T-cell (primary cell): ENCODE data around the gene SH3RF3. TPM values are rescaled to one million over a fixed set of nuclear protein-coding genes. Genes with fewer than 3 reads are reported as not detected.

Source experiments
- ATAC-seq, 4 experiments: fragments of 200-7000 bp in 3 of 4; fragments of 150-1000 bp in 1 of 4; cut with Tn5 transposase; replicated peaks in 1 of 4; 1 replicate in 3 of 4; 2 replicates in 1 of 4; pipeline ENCODE4 v1.10.0; 2021; ENCODE audit warnings: moderate library complexity in 3 of 4, mild to moderate bottlenecking in 2 of 4, moderate number of reproducible peaks in 1 of 4
- CTCF ChIA-PET, 2 donors: fragments of 300-600 bp; sonication (Branson Sonifier 250); formaldehyde crosslinking; loops; one replicate each; lab custom pipeline; 2022; ENCODE audit warnings: antibody characterized with exemption in 2 of 2; lab: Charles Lee
- POLR2A ChIA-PET, 2 donors: fragments of 300-600 bp; sonication (Branson Sonifier 250); formaldehyde crosslinking; loops; one replicate each; lab custom pipeline; 2022; ENCODE audit warnings: antibody characterized with exemption in 2 of 2; lab: Charles Lee
- DNase-seq, 35 experiments: peaks; one replicate each; pipeline versions ENCODE4 v3.0.0 to v3.0.0-alpha.2; 2013 to 2023
- H3K27ac ChIP-seq: one replicate; pipeline ENCODE4 v1.5.1; 2013; ENCODE audit warnings: low read length
- H3K27me3 ChIP-seq, 2 experiments: replicated peaks in 1 of 2; 1 replicate in 1 of 2; 2 replicates in 1 of 2; pipeline versions ENCODE4 v1.6.1 to v1.7.0; 2013; ENCODE audit warnings: low read length in 1 of 2, mixed read lengths in 1 of 2; ENCODE audit not compliant: control insufficient read depth in 2 of 2, insufficient read depth in 2 of 2; ENCODE audit errors: extremely low read depth in 1 of 2
- H3K36me3 ChIP-seq, 2 donors: 1 replicate in 1 of 2; 2 replicates in 1 of 2; pipeline versions ENCODE4 v1.6.1 to v1.7.0; 2013; ENCODE audit warnings: low read length in 1 of 2; ENCODE audit not compliant: control insufficient read depth in 2 of 2, insufficient read depth in 1 of 2; ENCODE audit errors: extremely low read depth in 1 of 2
- H3K4me1 ChIP-seq, 2 experiments: 1 replicate in 1 of 2; 2 replicates in 1 of 2; pipeline versions ENCODE4 v1.6.1 to v1.7.0; 2013; ENCODE audit warnings: low read length in 2 of 2, mixed read lengths in 1 of 2; ENCODE audit not compliant: insufficient read depth in 2 of 2, control insufficient read depth in 1 of 2; ENCODE audit errors: extremely low read depth in 1 of 2
- H3K4me3 ChIP-seq, 2 donors: 1 replicate in 1 of 2; 2 replicates in 1 of 2; pipeline versions ENCODE4 v1.5.1 to v1.7.0; 2013; ENCODE audit warnings: mild to moderate bottlenecking in 2 of 2, low read length in 1 of 2, moderate library complexity in 1 of 2; ENCODE audit not compliant: control insufficient read depth in 1 of 2; ENCODE audit errors: extremely low read depth in 1 of 2
- H3K9me3 ChIP-seq: 2 replicates; pipeline ENCODE4 v1.7.0; 2013
- H3K27ac Mint-ChIP-seq, 2 donors: one replicate each; pipeline ENCODE4 v1.8.0; 2020 to 2021; ENCODE audit warnings: mild to moderate bottlenecking in 2 of 2, mixed read lengths in 2 of 2
- H3K27me3 Mint-ChIP-seq, 2 donors: one replicate each; pipeline ENCODE4 v1.8.0; 2021 to 2022; ENCODE audit warnings: mixed read lengths in 2 of 2
- H3K36me3 Mint-ChIP-seq: one replicate; pipeline ENCODE4 v1.8.0; 2021; ENCODE audit warnings: mixed read lengths
- H3K4me1 Mint-ChIP-seq, 3 donors: one replicate each; pipeline ENCODE4 v1.8.0; 2020 to 2022; ENCODE audit warnings: mixed read lengths in 3 of 3, mild to moderate bottlenecking in 1 of 3
- H3K4me3 Mint-ChIP-seq, 3 donors: one replicate each; pipeline ENCODE4 v1.8.0; 2020 to 2022; ENCODE audit warnings: mild to moderate bottlenecking in 3 of 3, mixed read lengths in 3 of 3, moderate library complexity in 3 of 3
- H3K9me3 Mint-ChIP-seq, 3 donors: one replicate each; pipeline ENCODE4 v1.8.0; 2020 to 2022; ENCODE audit warnings: mixed read lengths in 3 of 3
- WGBS: methylation state at CpG from one replicate; pipeline ENCODE4 v1.1.5; 2013; ENCODE audit warnings: missing lambda C conversion rate; ENCODE audit not compliant: insufficient coverage; 5-methylcytosine and 5-hydroxymethylcytosine counted together
- total RNA-seq, 35 experiments: library from RNA in 6 of 35; stranded (reverse) in 6 of 35; fragments of 120-200 nt in 1 of 35; gene quantifications; one replicate each; pipeline versions ENCODE4 v1.2.1 to v1.2.4 and lab custom pipeline; 2013 to 2026

The SH3RF3 gene
- total RNA-seq, 5 donors from 2014 or later (not counting 1 experiment from before 2014, with no cell fraction given): 1.8 to 4.6 (median 3.6) TPM

DNA sequence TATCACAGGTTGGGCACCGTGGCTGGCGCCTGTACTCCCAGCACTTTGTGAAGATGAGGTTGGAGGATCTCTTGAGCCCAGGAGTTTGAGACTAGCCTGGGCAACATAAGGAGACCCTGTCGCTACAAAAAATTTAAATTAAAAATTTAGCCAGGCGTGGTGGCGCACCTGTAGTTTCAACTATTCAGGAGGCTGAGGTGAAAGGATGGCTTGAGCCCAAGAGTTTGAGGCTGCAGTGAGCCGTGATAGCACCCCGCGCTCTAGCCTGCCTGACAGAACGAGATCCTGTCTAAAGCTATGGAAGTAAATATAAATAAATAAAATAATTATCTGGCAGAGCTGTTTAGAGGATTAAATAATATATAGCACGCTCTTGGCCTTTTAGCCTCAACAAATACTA lies 1.4 kb upstream of the SH3RF3 start:
- Histone ChIP-seq H3K27ac (no peak overlapping the region), H3K4me1 (peaks cover 4 to 25% of the 10 kb centered on the region in 2 experiments), H3K36me3 (no peaks in the 10 kb centered on the region), H3K4me3 (peak overlapping the region; percentile 54 to 90), H3K27me3 (peaks cover 0 to 39% of the 10 kb centered on the region in 2 experiments), H3K9me3 (no peaks in the 10 kb centered on the region)
- Mint-ChIP-seq H3K4me1 (peaks cover 24 to 44% (median 36%) of the 10 kb centered on the region in 3 donors), H3K9me3 (no peaks in the 10 kb centered on the region), H3K4me3 (peak overlapping the region; percentile 74 to 90 (median 77)), H3K27me3 (peaks cover 0 to 43% of the 10 kb centered on the region in 2 donors), H3K27ac (peak overlapping the region; percentile 16 to 76), H3K36me3 (no peaks in the 10 kb centered on the region)
- no peak for DNase-seq
- ChIA-PET CTCF (interaction anchor here (0.5 to 1.7 kb wide), 3 partner anchors 24 to 383 kb away, joined by 3 to 8 read pairs (median 6); no protein-coding TSS in a partner anchor), POLR2A (no interaction called here)
- 100% methylated on average over 3 of the region's 10 CpGs for WGBS
- no peak for ATAC-seq

DNA sequence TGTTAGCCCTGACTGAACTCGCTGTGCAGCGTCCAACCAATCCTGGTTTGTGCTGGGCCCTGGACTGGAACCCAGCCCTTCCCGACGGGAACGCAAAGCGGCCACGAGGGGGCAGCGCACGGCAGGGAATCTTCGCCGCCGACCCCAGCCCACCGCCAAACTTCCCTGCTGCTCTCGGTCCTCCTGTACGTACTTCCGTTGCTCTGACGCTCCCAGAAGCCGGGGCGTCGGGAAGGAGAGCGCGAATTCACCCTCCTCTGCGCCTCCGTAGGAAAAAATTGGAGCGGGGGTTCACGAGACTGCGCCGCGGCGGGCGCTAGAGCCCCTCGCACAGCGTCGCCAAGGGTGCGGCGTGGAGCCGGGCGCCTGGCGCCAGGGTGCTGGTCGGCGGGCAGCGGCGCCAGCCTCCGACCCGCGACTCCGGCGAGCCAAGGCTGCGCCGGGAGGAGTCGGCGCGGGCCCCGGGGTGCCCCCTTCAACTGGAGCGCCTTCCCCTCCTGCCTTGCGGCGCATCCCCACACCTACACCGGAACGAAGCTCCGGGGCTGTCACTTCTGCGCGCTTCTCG lies 873 bp upstream of the SH3RF3 start:
- ATAC-seq (peak; percentile 50 to 73 (median 52)), DNase-seq (peak in 33 of 35 experiments; percentile 21 to 78 (median 55))
- peak overlapping the region; percentile 78 to 90 (median 81) for H3K4me3 Mint-ChIP-seq
- Histone ChIP-seq H3K27me3 (peaks cover 0 to 39% of the 10 kb centered on the region in 2 experiments), H3K4me3 (peak overlapping the region; percentile 54 to 90), H3K4me1 (peaks cover 4 to 25% of the 10 kb centered on the region in 2 experiments), H3K27ac (no peak overlapping the region), H3K36me3 (no peaks in the 10 kb centered on the region), H3K9me3 (no peaks in the 10 kb centered on the region)
- no peaks in the 10 kb centered on the region for H3K9me3 Mint-ChIP-seq
- ChIA-PET POLR2A (interaction anchor here in 1 of 2 donors (0.5 kb wide), 1 partner anchor 246 kb away, joined by 4 read pairs; no protein-coding TSS in a partner anchor), CTCF (interaction anchor here (1.4 to 1.7 kb wide), 3 partner anchors 108 to 382 kb away, joined by 3 to 8 read pairs (median 4); no protein-coding TSS in a partner anchor)
- WGBS: 1% methylated on average over 61 of the region's 63 CpGs
- H3K4me1 Mint-ChIP-seq: peaks cover 24 to 46% (median 36%) of the 10 kb centered on the region in 3 donors
- peak overlapping the region; percentile 16 to 76 for H3K27ac Mint-ChIP-seq
- H3K27me3 Mint-ChIP-seq: peaks cover 0 to 42% of the 10 kb centered on the region in 2 donors
- H3K36me3 Mint-ChIP-seq: no peaks in the 10 kb centered on the region

DNA sequence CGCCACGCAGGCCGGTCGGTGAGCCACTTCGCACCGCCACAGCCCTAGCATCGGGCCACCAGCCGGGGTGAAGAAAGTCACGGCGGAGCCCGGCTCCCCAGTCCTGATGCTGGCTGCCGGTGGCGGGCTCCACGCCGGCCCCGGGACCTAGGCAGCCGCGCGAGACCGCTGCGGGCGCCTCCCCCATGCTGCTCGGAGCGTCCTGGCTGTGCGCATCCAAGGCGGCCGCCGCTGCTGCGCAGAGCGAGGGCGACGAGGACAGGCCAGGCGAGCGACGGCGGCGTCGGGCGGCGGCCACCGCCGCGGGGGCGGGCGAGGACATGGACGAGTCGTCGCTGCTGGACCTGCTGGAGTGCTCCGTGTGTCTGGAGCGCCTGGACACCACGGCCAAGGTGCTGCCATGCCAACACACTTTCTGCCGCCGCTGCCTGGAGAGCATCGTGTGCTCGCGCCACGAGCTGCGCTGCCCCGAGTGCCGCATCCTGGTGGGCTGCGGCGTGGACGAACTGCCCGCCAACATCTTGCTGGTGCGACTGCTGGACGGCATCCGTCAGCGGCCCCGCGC lies 433 bp downstream of the SH3RF3 start:
- DNase-seq: peak in 22 of 35 experiments; percentile 5 to 54 (median 30)
- WGBS: 2% methylated on average over 70 of the region's 70 CpGs
- ATAC-seq: peak; percentile 58 to 66 (median 64)

DNA sequence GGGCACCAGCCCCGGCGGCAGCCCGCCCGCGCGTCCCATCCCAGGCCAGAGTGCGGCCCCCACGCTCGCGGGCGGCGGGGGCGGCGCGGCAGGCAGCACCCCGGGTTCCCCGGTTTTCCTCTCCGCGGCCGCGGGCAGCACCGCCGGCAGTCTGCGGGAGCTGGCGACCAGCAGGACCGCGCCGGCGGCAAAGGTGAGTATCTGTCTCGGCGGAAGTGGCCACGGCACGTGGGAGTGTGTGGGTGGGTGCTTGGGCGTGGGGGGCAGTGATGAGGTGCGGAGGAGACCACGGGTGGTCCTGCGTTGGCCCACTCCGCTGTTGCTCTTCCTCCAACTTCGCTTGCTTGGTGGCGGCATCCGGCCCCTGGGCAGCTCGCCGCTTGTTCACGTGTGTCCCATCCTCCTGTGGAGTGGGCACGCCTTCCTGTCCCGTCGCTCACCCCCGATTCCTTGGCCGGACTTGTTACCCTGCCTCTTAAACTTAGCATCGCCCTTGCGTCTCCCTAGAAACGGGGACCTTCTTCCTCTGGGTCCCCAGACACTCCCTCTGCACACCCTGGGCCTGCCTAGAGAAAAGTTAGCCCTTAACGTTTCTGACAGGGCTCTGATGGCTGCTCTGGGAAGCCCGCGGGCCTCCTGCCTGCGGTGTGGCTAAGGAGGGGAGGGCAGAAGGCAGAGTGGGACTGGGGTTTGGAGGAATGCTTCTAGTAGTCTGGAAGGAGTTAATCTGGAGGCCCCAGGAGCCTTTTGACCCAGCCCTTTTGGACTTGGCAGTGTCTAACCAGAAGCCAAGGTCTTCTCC lies 1.1 kb downstream of the SH3RF3 start:
- CTCF ChIA-PET: interaction anchor here (0.6 to 1.2 kb wide), 2 partner anchors 17 to 84 kb away, joined by 3 to 4 read pairs; no protein-coding TSS in a partner anchor
- H3K4me1 Mint-ChIP-seq: peaks cover 34 to 61% (median 54%) of the 10 kb centered on the region in 3 donors
- ATAC-seq: peak; percentile 11 to 25 (median 14)
- no peak overlapping the region for H3K27ac ChIP-seq
- H3K36me3 Mint-ChIP-seq: no peaks in the 10 kb centered on the region
- no peaks in the 10 kb centered on the region for H3K9me3 Mint-ChIP-seq
- peaks cover 6 to 29% of the 10 kb centered on the region in 2 experiments for H3K4me1 ChIP-seq
- peak in 8 of 35 experiments; percentile 5 to 25 (median 16) for DNase-seq
- peak overlapping the region; percentile 40 to 52 for H3K27ac Mint-ChIP-seq
- H3K4me3 Mint-ChIP-seq: peak overlapping the region; percentile 82 to 90 (median 88)
- POLR2A ChIA-PET: no interaction called here
- H3K9me3 ChIP-seq: no peaks in the 10 kb centered on the region
- WGBS: 15% methylated on average over 54 of the region's 56 CpGs
- H3K4me3 ChIP-seq: peak overlapping the region; percentile 30 to 90
- peaks cover 0 to 42% of the 10 kb centered on the region in 2 experiments for H3K27me3 ChIP-seq
- no peaks in the 10 kb centered on the region for H3K36me3 ChIP-seq
- peaks cover 0 to 33% of the 10 kb centered on the region in 2 donors for H3K27me3 Mint-ChIP-seq

More for the DNA sequence above, 433 bp downstream of the SH3RF3 start:
- Histone ChIP-seq H3K27ac (no peak overlapping the region), H3K4me1 (peaks cover 4 to 26% of the 10 kb centered on the region in 2 experiments), H3K9me3 (no peaks in the 10 kb centered on the region), H3K36me3 (no peaks in the 10 kb centered on the region), H3K27me3 (peaks cover 0 to 41% of the 10 kb centered on the region in 2 experiments), H3K4me3 (peak overlapping the region; percentile 25 to 90)
- no peaks in the 10 kb centered on the region for H3K9me3 Mint-ChIP-seq
- ChIA-PET POLR2A (no interaction called here), CTCF (interaction anchor here in 1 of 2 donors (0.6 to 1.5 kb wide), 3 partner anchors 73 to 381 kb away, joined by 3 to 5 read pairs (median 4); no protein-coding TSS in a partner anchor)
- peaks cover 0 to 39% of the 10 kb centered on the region in 2 donors for H3K27me3 Mint-ChIP-seq
- H3K4me1 Mint-ChIP-seq: peaks cover 31 to 58% (median 48%) of the 10 kb centered on the region in 3 donors
- peak overlapping the region; percentile 21 to 90 (median 50) for H3K4me3 Mint-ChIP-seq
- no peak overlapping the region for H3K27ac Mint-ChIP-seq
- no peaks in the 10 kb centered on the region for H3K36me3 Mint-ChIP-seq

DNA sequence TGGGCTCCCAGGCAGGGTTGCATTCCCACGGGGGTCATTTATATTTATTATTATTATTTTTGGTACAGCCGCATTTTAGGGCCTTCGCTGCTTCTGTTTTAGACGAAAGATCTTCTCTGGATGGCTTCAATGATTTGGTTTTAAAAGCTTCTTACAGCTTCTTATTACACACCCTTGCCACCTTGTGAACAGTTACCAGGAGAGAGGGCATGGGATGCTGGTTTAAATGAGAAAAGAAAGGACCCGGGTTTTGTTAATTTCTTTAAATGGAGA lies 1.7 kb downstream of the SH3RF3 start:
- Histone ChIP-seq H3K4me3 (peak overlapping the region in 1 of 2 donors; percentile 90), H3K4me1 (peaks cover 6 to 29% of the 10 kb centered on the region in 2 experiments), H3K27me3 (peaks cover 0 to 42% of the 10 kb centered on the region in 2 experiments), H3K9me3 (no peaks in the 10 kb centered on the region), H3K27ac (no peak overlapping the region), H3K36me3 (no peaks in the 10 kb centered on the region)
- Mint-ChIP-seq H3K36me3 (no peaks in the 10 kb centered on the region), H3K27ac (no peak overlapping the region), H3K4me3 (peak overlapping the region; percentile 82 to 90 (median 88)), H3K9me3 (no peaks in the 10 kb centered on the region), H3K4me1 (peaks cover 37 to 65% (median 59%) of the 10 kb centered on the region in 3 donors), H3K27me3 (peaks cover 0 to 32% of the 10 kb centered on the region in 2 donors)
- ATAC-seq (no peak), DNase-seq (no peak)
- no CpG with 5 or more reads among the region's 5 CpGs for WGBS
- ChIA-PET POLR2A (no interaction called here), CTCF (interaction anchor here in 1 of 2 donors (1.2 kb wide), 1 partner anchor 83 kb away, joined by 3 read pairs; no protein-coding TSS in a partner anchor)

DNA sequence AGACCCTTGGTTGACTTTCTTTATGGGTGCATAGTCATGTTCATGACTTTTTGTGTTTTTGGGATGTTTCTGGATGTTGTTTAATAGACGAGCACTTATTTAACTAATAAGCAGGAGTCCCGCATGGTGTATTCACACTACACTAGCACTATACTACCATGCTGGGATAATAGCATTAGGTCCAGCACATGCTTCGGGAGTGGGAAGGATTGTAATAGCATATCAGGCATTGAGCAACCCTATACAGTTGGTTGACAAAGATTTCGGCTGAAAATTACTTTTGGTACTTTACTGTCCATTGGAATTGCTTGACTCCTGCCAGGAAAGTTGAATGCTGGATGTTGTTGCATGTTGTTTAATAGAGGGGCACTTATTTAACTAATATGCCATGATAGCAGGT lies 2.8 kb downstream of the SH3RF3 start:
- Mint-ChIP-seq H3K36me3 (no peaks in the 10 kb centered on the region), H3K27ac (no peak overlapping the region), H3K9me3 (no peaks in the 10 kb centered on the region), H3K27me3 (peaks cover 0 to 22% of the 10 kb centered on the region in 2 donors), H3K4me1 (peaks cover 37 to 63% (median 59%) of the 10 kb centered on the region in 3 donors), H3K4me3 (no peak overlapping the region)
- H3K4me1 ChIP-seq: peaks cover 6 to 29% of the 10 kb centered on the region in 2 experiments
- H3K4me3 ChIP-seq: no peak overlapping the region
- ATAC-seq (no peak), DNase-seq (no peak)
- no peaks in the 10 kb centered on the region for H3K9me3 ChIP-seq
- ChIA-PET CTCF (no interaction called here), POLR2A (no interaction called here)
- peaks cover 0 to 32% of the 10 kb centered on the region in 2 experiments for H3K27me3 ChIP-seq
- WGBS: no CpG with 5 or more reads among the region's 4 CpGs
- H3K36me3 ChIP-seq: no peaks in the 10 kb centered on the region
- no peak overlapping the region for H3K27ac ChIP-seq
